GM19397 (cell line): Measurements from ENCODE around the gene FAM24A.
"Not testable (repeated sequence)": the region's sequence is repeated elsewhere in the genome, so short reads cannot be mapped to it uniquely, and the experiment has no call there.

ENCODE experiments used
- ATAC-seq: cut with Tn5 transposase; IDR thresholded peaks from one replicate; pipeline ENCODE4 v1.9.1; 2021; ENCODE audit warnings: mild to moderate bottlenecking, moderate library complexity; ENCODE audit not compliant: unreplicated experiment

FAM24A gene

GRCh38 chr10:122910310-122910709 lies at the start of gene FAM24A:
Gene FAM24A (plus strand): TSS chr10:122910610. CDS start chr10:122911635, 1,025 bp downstream.
- ATAC-seq = no peak

- ATAC-seq = no peak
Measured at GRCh38 chr10:122861711-122862161, 48.7 kb upstream of the FAM24A start.

GRCh38 chr10:122863216-122864193 lies 46.9 kb upstream of the FAM24A start:
- ATAC-seq = no peak

GRCh38 chr10:122864194-122864592 lies 46.2 kb upstream of the FAM24A start:
- ATAC-seq = no peak

- ATAC-seq = no peak
Measured at GRCh38 chr10:122864901-122865300, 45.5 kb upstream of the FAM24A start.

GRCh38 chr10:122866757-122867482 lies 43.5 kb upstream of the FAM24A start:
- ATAC-seq = not testable (repeated sequence)

- ATAC-seq = not testable (repeated sequence)
Measured at GRCh38 chr10:122868768-122869167, 41.6 kb upstream of the FAM24A start.

- not testable (repeated sequence) for ATAC-seq
Measured at GRCh38 chr10:122871947-122872346, 38.5 kb upstream of the FAM24A start.

GRCh38 chr10:122875843-122876466 lies 34.5 kb upstream of the FAM24A start:
- no peak for ATAC-seq

GRCh38 chr10:122876467-122876855 lies 33.9 kb upstream of the FAM24A start:
- ATAC-seq = no peak

GRCh38 chr10:122877264-122877663 lies 33.1 kb upstream of the FAM24A start:
- no peak for ATAC-seq

GRCh38 chr10:122878799-122879338 lies 31.5 kb upstream of the FAM24A start:
- peak; percentile 6 for ATAC-seq

- ATAC-seq = peak; percentile 84
Measured at GRCh38 chr10:122879339-122880273, 30.8 kb upstream of the FAM24A start, which contains the start of gene FAM24B. Gene FAM24B (minus strand): TSS chr10:122879581. CDS start chr10:122850515, 29,066 bp downstream.

- ATAC-seq = no peak
Measured at GRCh38 chr10:122882766-122883165, 27.6 kb upstream of the FAM24A start.

GRCh38 chr10:122884166-122884565 lies 26.2 kb upstream of the FAM24A start:
- ATAC-seq = no peak

GRCh38 chr10:122894261-122894944 lies 16.0 kb upstream of the FAM24A start:
- ATAC-seq = no peak

- ATAC-seq = not testable (repeated sequence)
Measured at GRCh38 chr10:122903861-122904260, 6.5 kb upstream of the FAM24A start.

GRCh38 chr10:122911889-122912484 lies 1.6 kb downstream of the FAM24A start:
- ATAC-seq = no peak

GRCh38 chr10:122915700-122916099 lies 5.3 kb downstream of the FAM24A start:
- ATAC-seq = no peak
